DMS79 treated with DMSO at 0.1 percent for 48 hours (cell line): Measurements from ENCODE around the gene CYP26B1.
"Not testable (repeated sequence)": the region's sequence is repeated elsewhere in the genome, so short reads cannot be mapped to it uniquely, and the experiment has no call there.

Experiments
- DNase-seq: peaks from one replicate; lab custom pipeline; 2025; lab: John Stamatoyannopoulos, UW

Gene CYP26B1

DNA sequence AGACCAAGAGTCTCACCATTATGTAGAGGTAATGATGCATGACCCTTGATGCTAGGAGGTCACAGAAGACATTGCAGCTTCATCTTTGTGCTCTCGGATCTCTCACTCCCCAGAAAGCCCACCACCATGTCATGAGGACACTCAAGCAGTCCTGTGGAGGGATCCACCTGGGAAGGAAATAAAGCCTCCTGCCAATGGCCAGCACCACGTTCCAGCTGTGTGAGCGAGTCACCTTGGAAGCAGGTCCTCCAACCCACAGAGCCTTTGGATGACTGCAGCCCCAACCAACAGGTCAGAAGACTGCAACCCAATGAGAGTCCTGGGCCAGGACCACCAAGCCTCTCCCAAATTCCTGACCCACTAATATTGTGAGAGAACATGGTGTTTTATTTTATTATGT is 38.4 kb downstream of the CYP26B1 start:
- no peak for DNase-seq

DNA sequence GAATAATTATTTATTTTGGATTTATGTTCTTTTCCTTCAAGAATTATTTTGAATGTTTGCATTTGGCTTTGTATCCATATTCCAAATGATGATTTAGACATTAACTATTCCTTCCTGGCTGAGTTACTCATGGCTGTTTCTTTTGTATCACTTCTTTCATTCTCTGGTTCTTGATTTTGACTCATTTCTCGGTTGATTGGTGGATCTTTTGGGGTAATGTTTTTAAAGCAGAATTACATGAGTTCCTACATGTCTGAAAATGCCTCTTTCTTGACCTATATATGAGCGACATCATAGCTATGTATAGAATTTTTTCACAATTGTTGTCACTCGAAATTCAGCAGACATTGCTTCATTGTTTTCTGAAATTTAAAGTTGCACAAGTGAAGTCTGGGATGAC is 39.5 kb downstream of the CYP26B1 start:
- no peak for DNase-seq

DNA sequence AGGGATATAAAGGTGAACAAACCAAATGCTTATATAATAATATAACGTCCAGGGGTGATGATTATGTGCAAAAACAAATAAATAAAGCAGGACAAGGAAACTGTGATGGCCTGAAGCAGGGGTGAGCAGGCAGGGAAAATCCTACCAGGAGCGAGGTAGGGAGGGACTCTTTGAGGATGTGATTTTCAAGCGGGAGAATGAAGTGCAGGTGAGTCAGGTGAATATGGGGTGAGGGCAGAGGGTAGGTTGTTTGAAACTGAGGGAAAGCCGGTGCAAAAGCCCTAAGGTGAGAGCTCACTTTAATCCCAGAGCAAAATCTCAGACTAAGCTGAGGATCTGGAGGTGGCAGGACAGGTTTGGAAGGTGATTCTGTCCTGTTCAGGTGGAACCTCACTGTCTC is 40.7 kb downstream of the CYP26B1 start:
- no peak for DNase-seq

DNA sequence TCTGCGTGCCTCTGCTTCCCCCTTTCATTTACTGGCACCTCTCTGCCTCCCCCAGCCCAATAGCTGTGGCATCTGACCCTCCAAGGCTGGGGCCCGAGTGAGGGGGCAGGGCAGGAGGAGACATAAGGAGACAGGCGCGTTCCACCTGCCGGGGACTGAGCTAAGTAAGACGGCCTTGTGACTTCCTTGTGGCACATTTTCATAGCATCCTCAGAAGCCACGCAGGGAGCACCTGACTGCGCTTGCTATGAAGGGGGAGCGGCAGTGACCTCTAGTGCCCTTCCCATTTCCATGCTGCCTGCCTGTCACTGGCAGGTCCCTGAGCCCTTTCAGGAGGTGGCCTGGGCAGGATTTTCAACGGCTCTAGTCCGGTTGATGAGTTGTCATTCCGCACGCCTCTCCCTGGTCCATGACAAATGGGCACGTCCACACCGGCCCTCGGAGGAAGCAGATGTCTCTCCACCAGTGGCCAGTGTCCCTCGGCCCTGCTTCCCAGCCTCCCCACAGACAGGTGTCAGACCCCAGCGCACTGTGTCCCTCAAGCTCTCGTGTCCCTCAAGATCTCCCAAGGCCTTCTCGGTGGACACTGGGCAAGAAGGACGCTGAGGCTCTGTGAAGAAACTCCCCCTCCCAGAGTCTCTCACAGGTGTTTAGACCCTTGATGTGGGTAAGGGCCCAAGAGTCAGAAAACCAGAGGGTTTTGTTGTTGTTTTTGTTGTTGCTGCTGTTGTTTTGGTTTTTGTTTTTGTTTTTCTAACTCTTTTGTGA is 42.7 kb downstream of the CYP26B1 start:
- no peak for DNase-seq

DNA sequence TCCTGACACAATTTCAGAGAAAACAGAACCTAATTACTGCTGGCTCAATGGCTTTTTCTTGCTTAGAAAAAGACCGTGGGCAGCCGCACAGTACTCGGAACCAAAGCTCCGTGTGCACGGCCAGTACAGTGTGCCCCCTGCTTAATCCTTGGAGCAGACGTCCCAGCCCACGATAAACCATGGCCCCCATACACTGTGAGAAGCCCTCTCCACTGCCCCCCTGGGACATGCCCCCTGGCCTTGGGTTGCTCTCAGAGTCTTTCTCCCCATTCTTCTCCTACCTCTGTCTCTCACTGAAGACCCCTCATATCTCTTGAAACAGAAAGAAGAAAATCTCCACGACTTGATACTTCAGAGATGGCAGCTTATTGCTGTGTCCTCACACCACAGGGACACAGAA is 44.0 kb downstream of the CYP26B1 start:
- DNase-seq = no peak

DNA sequence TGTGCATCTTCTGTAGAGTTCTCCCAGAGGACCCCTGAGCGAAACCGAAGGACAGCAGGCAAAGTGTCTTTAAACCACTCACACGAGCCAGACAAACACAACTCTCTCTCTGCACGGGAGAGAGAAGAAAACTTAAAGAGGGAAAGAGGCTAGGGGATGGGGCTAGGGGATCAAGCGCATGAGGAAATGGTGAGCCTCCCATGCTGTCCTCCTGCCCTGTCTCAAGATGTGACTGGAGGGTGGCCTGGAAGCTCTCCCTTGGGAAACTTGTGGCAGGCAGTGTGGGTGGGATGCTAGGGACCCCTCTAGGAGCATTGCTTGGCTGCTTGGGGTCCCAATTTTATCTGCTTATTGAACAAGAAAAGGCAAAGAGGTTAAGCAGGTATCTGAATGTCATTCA is 44.5 kb downstream of the CYP26B1 start:
- no peak for DNase-seq

DNA sequence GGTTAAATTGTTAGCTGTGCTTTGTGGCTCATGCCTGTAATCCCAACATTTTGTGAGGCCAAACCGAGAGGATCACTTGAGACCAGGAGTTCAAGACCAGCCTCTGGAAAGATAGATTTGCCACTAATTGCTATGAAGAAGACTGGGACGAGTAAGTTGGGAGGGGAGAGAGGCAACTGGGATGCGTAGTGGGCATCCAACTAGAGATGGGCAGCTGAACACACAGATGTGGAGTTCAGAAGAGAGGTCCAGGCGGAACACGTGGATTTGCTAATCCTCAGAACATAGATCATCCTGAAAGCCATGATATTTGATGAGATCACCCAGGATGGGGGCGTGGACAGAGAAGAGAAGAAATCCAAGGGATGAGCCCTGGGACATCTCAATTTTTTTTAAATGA is 48.7 kb downstream of the CYP26B1 start:
- DNase-seq = no peak

DNA sequence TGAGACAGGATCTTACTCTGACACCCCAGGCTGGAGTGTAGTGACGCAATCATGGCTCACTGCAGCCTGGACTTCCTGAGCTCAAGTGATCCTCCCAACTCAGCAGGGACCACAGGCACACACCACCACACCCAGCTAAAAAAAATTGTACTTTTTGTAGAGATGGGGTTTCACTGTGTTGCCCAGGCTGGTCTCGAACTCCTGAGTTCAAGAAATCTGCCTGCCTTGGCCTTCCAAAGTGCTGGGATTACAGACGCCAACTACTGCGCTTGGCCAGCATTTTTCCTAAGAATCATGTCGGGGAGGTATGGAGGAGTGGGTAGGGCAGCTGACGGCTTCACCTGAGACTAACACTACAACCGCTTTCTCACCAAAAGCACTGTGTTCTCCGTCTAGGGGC is 50.4 kb downstream of the CYP26B1 start:
- DNase-seq = no peak

DNA sequence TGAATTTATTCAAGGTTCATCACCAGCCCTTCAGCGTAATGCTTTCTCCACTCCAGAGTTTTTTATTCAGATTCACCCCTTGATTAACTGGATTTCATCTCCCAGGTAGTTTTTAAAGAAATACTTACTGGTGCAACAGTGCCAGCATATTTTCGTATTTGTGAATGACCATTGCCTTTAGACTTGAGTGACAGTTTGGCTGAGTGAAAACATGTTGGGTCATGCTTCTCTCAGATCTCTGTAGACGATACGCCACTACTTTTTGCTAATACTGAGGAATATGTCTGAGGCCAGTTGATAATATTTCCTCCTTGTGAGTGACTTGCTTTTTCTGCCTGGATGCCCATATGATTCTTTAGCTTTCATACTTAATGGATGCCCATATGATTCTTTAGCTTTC is 51.5 kb downstream of the CYP26B1 start:
- no peak for DNase-seq

DNA sequence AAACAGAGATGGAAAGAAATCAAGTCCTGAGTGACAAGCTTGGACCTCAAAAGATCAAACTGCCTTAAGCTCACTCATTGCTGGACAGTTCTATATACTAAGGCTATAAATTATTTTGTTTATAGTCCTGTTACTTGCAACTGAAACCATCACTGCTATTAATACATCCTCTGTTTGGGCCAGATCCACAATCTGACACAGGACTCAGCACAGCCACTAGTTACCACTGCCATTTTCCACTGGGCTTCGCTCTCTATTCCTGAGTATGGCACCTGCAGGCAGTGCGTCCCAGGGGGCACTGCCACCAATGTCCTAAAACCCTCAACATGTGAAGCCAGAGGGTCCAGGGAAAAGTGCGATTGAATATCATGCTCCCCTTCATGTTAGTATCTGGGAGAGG is 52.3 kb downstream of the CYP26B1 start:
- no peak for DNase-seq

DNA sequence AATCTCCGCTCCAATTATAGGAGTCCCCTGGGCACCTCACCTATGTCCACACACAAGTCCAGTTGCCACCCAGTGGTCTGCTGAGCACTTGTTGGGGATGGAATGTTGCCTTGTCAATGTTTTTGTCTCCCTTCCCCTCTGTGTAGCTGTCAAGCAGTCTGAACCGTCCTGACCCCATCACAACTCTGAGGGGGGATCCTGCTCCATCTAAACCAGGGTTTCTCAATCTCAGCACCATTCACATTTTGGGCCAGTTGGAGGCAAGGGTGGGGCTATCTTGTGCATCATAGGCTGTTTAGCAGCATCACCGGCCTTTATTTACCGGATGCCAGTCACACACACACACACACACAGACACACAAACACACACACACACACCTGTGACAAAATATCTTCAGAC is 53.0 kb downstream of the CYP26B1 start:
- DNase-seq = no peak

DNA sequence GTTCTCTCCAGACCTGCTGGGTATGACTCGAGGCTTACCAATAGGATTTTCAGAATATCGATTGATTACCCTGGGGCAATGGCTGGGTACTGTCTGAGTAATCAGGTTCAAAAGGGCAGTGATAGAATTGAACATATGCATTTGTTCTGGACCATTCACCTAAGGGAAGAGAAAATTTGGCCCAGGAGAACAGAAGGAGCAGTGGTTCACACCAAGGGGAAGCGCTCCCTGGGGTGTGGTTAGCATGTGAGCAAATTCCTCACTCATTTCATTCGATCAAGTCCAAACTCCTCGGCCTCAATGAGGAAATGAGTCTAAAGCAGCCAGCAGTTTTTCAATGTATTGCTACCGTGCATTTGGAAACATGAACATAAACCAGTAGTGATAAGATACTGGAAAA is 55.6 kb downstream of the CYP26B1 start:
- DNase-seq = no peak

DNA sequence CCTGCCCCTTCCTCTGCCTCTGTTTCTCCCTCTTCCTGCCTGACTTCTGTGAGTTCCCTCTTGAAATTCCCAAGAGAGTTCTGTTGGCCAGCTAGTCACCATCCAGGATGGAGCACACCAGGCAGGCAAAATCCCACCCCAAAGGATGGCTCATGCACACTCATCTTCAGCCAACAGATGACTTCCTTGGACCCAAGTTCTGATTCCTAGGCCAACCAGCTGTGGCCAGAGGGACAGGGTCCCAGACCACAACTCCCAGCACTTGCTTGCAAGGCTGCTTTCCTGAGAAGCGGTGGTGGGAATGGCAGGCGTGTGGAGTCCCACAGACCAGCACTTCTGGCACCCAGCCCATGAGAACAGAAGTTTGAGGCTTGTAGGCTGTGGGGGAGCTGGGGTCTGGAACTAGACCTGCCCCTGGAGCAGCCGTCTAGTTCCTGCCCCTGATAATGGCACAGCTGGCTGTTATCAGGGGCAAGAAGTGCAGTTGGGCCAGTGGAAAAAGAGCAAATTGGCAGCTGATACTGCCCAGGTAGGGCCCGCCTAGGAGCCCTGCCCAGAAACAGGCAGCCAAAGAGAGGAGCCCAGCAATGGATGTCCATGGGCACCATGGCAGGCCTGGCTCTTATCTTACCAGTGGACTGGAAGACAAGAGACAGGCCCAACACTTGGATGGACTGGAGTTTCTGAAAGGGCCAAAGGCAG is 56.7 kb downstream of the CYP26B1 start:
- no peak for DNase-seq

DNA sequence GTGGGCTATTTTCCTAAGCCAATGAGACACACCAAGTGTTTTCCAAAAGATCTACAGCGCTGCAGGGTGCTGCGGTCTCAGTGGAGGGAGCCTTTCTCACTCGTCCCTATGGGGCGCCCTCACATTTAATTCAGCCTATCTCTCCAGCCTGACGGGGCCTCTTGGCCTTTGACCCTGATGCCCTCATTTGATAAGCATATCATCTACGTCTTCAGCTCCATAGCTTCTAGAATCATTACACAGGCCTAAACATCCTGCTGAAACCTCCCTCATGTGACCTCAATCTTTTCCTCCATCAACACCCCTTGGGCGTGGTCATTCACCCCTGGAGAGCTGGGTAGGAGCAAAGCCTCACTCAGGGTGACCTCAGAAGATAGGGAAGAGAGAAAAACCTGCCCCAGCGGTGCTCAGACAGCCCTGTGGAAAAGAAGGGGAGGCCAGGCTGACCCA is 57.4 kb downstream of the CYP26B1 start:
- DNase-seq = no peak

DNA sequence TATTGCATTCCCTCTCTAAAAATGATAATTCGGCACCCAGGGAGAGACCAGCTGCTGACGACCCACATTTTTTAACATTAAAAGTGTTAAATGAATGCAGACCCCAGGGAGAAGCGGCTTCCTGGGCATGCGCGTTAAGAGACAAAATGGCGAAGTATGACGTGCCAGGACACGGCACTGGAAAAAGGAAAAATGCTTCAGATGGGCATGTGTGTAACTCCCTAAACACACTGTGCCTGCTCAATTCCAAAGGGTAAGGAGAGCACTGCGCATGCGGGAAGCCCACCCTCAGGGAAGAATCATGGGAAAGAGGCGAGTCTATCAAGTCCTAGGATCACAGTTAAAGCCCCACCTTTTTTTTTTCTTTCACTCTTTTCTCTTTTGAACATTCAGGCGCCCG is 58.1 kb downstream of the CYP26B1 start:
- no peak for DNase-seq

DNA sequence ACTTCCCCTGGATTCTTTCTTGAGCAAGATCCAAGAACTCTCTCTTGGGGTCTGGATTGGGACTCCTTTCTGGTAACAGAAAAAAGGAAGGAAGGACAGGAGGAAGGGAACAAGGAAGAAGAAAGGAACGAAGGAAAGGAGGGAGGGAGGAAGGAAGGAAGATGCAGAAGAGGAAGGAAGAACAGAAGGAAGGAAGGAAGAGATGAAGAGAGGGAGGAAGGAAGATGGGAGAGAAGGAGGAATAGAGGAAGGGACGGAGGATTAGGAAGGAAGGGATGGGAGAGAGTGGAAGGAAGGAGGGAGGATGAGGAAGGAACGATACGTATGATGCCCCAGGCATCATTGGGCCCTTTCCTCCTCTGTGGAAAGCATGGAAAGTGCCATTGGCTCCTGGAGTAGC is 58.6 kb downstream of the CYP26B1 start:
- DNase-seq = no peak

DNA sequence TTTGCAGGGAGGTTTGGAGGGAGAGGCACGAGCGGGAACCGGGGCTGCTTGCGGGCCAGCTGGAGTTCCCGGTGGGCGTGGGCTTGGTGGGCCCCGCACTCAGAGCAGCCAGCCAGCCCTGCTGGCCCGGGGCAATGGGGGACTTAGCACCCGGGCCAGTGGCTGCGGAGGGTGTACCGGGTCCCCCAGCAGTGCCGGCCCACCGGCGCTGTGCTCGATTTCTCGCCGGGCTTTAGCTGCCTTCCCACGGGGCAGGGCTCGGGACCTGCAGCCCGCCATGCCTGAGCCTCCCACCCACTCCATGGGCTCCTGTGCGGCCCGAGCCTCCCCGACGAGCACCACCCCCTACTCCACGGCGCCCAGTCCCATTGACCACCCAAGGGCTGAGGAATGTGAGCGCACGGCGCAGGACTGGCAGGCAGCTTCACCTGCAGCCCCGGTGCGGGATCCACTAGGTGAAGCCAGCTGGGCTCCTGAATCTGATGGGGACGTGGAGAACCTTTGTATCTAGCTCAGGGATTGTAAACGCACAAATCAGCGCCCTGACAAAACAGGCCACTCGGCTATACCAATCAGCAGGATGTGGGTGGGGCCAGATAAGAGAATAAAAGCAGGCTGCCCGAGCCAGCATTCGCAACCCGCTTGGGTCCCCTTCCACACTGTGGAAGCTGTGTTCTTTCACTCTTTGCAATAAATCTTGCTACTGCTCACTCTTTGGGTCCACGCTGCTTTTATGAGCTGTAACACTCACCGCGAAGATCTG is 60.6 kb downstream of the CYP26B1 start:
- not testable (repeated sequence) for DNase-seq

DNA sequence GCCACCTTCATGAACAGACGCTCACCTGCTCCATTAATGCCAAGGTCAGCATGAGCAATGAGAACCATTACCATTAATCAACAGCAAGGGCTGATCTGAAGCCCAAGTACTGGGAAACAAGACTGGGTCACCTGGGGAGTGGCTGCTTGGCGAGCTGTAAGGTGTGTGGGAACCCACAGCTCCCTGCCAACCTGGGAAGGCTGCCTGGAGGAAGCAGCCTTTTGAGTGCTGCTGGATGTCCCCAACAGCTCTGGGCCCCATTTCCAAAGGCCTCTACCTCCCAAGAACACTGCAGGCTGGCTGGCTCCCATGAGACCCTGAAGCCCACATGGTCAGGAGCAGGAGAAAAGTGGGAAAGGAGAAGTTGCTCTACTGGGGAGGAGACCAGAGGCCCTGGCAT is 62.1 kb downstream of the CYP26B1 start:
- no peak for DNase-seq

DNA sequence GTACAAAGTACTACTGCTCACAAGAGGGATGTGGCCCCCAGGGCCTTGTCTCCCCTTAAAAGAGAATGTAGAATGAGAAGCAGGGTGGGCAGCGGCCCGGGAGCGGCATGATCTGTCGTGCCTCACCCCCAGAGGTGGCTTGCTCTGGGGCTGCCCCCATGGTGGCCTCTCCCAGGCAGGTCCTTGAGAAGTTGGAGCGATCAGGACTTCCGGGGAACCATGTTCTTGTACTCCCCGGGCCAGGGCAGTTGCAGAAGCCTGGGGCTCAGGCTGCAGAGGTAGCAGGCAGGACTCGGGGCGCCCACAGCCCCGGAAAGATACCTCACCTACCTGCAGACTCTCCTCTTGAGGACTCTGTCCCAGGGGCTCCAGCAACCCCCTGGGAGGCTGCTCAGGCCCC is 62.6 kb downstream of the CYP26B1 start:
- no peak for DNase-seq

DNA sequence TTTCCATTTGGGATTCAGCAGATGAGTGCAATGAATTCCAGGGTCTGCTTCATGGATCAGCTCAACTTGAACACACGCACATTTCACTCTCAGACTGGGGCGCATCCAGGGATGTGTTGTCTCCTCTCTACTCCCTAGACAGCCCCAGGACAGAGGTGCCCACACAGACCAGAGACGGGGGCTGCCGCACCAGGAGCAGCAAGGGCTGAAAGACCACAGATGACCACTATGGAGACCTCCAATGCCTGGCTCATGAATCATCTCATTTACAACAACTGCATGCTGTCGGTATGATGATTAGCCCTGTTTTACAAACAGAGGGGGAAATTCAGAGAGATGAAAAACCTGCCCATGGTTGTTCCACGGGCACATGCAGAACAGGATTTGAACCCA is 63.1 kb downstream of the CYP26B1 start:
- no peak for DNase-seq

DNA sequence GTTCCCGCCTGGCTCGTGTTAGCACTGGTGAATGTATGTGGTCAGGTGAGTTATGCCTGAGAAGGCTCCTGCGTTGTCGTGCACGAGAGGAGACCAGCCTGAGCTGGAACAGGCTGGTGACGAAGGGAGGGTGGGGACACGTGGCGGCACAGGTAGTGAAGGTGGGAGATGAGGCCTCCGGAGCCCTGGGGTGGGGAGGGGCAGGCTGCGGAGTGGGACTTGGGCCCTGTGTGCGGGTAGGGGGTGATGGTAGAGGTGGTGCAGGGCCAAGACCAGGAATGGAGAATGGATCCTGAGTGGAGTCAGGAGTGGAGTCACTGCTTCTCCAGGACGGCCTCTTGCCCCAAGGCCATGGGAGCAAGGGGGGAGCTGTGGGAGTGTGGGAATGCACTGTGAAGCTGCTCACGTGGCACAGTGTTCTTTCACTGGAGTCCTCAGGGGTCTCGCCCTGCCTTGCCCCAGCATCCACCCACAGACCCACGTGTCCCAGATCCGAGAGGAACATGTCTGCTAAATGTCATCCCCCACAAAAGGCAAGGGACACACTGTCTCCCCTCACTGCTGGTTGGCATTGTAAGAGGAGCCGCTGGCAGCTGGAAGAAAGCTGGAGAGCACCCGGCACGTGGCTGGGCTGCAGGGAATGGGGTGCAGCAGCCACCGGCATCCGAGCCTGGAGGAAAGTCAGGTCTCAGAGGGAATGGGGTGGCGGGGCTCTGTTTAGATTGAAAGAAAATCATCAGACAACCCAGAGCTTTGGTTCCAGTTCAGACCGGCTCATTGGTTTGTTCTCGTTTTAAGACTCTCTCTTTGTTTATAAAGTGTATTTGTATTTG is 63.7 kb downstream of the CYP26B1 start:
- no peak for DNase-seq

DNA sequence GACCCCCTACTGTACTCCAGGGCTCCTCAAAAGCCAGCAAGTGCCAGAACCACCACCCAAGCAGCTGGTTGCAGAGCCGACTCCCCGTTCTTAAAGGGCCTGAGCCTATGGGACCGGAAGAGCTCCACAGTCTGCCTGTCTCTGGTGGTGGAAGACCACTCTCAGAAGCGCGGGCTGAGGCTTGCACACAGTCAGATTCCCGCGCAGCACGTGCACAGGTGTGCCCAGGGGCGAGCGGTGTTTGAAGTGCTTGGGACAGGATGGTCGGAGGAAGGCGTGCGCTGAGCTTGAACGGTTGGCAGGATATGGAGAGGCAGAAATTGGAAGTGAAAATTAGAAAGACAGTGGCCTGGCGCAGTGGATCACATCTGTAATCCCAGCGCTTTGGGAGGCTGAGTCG is 64.8 kb downstream of the CYP26B1 start:
- no peak for DNase-seq
